ENCODE data around the gene LRIG3.

DNA sequence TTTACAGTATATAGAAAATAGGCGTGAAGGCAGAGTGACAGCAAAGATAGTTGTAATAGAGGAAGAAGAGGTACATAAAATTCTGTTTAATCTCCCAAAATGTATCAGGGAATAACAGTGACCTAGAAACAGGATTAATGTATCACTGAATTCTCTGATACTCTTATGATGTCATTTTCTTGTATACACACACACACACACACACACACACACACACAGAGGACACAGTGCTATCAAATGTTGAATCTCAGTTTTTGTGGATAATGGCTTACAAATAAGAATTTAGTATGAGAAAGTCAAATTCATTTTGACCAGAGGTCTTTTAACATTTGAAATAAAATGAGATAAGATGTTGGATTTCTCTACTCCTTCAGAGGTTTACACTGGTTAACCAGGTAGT is 4.3 kb upstream of the LRIG3 start:
- no peak for TF ChIP-seq CTCF (IDR thresholded peaks at IDR 0.05)
- TF ChIP-seq POLR2A (IDR thresholded peaks at IDR 0.05), result no peak

Data from thyroid gland (tissue), 4 donors.